Islet precursor cell (in vitro differentiated cells): ENCODE data around the gene DNAJB8.

ENCODE experiments used
- DNase-seq: peaks from one replicate; pipeline ENCODE4 v3.0.0-alpha.2; 2018

Gene DNAJB8

DNA sequence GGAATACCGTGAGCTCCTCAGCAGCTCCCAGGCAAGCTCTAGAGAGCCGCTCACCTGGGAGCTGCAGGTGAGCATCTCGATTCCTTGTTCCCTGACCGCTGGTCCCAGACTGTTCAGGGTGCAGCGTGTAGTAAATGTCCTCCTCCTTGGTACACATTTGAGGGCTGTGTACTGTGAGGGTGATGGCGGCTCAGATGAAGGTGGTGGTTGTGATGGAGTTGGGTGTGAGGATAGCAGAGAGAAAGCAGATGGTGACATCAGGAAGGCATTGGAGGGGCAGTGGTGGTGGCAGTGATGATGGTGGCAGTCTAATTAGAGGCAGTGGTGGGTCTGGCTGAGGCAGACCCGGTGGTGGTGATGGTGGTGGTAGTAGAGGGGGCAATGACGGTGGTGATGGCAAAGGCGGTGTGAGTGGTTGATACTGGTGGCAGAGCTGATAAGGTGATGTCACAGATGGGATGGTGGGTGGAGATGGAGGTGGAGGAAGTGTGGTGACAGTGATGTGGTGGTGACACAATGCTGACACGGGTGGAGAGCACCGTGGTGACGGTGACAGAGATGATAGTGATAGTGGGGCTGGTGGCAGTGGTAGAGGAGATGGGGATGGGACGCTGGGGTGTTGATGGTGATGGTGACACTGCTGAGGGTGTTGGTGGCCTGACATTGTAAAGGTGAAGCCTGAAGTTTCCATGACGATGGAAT, at the start of gene DNAJB8:
Gene DNAJB8 (minus strand): TSS at position 51 of the 702 bp plus-strand sequence. CDS start 3,645 bp downstream, outside the sequence.
- no peak for DNase-seq

DNA sequence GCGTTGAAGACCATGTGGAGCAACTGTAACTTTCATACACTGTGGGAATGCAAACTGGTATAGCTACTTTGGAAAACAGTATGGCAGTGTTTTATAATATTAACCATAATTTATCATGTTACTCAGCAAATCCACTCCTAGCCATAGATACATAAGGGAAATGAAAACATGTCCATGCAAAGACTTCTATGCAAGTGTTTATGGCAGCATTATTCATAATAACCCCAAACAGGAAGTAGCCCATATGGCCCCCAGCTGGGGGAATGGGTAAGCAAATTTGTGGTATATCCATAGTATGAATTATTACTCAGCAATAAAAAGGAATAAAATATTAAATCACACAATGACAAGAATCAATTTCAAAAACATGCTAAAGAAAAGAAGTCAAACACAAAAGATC, 49.3 kb upstream of the DNAJB8 start:
- DNase-seq: no peak

- no peak for DNase-seq
These were observed 42.2 kb upstream of the DNAJB8 start for GRCh38 chr3:128508852-128509251.

- DNase-seq: peak; percentile 47
These were observed 40.1 kb upstream of the DNAJB8 start for GRCh38 chr3:128506754-128507153.

DNA sequence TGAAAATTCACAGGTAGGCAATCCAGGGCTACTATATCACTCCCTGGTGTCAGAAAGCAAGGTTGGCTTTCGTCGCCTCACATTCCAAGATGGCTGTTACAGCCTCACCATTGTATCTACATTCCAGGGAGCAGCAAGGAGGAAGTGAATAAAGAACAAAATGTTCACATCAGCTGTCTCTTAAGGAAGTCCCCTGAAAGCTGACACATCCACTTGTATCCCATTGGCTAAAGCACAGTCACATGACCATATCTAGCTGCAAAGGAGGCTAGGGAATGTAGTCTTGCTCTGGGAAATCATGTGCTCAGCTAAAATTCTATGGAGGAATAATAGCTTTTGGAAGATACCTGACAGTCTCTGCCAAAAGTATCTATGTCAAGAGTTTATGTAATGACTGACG, 39.1 kb upstream of the DNAJB8 start:
- DNase-seq: no peak

- peak; percentile 94 for DNase-seq
These were observed 38.5 kb upstream of the DNAJB8 start for GRCh38 chr3:128504963-128505730.

DNA sequence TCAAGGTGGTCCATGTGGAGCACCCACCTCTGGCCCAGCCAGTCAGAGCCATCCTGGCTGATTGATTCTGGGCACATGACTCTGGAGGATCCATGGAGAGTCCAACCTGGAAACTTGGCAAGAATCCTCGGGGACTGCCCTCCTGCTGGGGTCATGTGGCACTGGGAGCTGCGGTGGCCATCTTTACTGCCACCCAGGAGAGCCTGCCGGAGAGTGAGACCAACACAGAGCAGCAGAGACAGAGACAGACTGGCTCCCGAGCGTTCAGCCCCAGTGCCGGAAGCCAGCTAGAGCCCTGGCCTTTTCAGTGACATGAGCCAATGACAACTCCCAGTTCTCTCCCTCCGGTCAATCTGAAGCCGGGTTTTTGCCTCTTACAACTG, 37.8 kb upstream of the DNAJB8 start:
- DNase-seq: peak; percentile 39

GRCh38 chr3:128503751-128504532, 37.3 kb upstream of the DNAJB8 start:
- DNase-seq: no peak

DNA sequence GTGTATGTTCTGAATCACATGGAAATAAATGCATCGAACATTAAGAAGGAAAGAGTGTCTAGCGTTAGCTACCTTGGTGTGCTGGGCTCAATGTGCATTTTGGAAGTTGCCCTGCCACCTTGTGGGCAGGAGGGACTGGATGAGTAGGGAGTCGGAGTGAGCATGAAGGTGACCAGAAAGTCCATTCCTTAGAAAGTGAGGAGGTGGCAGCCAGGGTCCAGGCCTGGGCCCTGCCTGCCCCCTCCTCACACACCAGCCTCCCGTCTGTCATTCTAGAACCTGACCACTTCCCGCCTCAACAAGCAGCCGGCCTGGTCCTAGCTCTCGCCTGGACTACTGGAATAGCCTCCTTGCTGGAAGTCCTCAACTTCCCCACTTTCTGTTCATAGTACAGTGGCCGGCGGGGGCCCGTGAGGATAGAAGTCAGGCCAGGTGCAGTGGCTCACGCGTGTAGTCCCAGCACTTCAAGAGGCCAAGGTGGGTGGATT, 36.5 kb upstream of the DNAJB8 start:
- peak; percentile 59 for DNase-seq

DNA sequence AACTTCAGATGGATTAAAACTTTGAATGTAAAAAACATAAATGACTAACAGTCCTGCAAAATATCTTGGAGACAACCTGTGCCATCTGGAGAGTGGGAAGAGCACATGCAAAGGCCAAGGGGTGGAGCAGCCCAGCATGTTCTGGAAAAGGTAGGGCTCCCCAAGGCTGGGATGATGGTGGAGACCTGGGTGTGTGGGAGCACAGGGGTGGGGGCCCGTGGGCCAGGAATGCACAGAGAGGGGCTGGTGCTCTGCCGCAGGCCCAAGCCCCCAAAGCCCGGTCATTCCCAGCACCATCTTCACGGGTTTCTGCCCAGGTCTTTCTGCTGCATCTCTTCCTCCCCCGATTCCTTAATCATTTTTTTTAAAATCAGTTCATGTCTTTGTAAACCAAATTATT, 36.0 kb upstream of the DNAJB8 start:
- DNase-seq: peak; percentile 23

GRCh38 chr3:128501431-128501830, 34.7 kb upstream of the DNAJB8 start:
- DNase-seq: peak; percentile 65

DNA sequence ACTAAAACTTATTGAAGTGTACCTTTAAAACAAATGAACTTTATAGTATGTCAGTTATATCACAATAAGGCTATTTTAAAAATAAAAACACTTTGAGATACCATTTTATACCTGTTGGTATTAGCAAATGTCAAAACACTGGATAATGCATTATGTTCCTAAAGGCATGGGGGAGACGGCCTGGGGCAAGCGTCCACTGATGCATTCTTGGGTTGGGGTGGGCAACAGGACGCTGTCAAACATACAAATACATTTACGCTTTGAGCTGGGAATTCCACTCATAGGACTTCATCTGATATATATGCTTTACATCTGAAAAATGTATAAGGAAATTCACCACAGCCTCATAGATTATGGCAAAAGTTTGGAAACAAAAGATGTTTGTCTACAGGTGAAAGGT, 33.9 kb upstream of the DNAJB8 start:
- no peak for DNase-seq

GRCh38 chr3:128499724-128500275, 33.1 kb upstream of the DNAJB8 start:
- peak; percentile 32 for DNase-seq

GRCh38 chr3:128498901-128499530, 32.3 kb upstream of the DNAJB8 start:
- peak; percentile 43 for DNase-seq

DNA sequence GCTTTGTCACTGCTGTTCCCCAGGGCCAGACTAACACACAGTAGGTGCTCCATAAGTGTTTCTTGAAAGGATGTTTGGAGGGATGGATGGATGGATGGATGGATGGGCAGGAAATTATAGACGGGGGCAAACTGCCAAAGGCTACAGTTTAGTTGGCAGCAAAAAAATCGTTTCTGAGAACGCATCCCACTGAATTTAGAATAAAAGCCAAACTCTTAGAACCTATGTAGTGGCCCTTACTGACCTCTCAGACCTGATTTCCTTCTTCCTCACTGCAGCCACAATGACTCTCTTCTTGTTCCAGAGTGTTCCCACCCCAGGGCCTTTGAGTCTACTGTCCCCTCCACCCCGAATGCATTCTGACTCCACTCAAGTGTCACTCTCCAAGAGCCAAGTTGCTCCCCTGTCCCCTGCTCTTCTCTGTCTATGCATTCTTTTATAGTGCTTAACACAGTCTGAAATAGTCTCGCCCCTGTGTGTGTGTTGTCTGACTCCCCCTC, 31.5 kb upstream of the DNAJB8 start:
- DNase-seq: peak; percentile 23

DNA sequence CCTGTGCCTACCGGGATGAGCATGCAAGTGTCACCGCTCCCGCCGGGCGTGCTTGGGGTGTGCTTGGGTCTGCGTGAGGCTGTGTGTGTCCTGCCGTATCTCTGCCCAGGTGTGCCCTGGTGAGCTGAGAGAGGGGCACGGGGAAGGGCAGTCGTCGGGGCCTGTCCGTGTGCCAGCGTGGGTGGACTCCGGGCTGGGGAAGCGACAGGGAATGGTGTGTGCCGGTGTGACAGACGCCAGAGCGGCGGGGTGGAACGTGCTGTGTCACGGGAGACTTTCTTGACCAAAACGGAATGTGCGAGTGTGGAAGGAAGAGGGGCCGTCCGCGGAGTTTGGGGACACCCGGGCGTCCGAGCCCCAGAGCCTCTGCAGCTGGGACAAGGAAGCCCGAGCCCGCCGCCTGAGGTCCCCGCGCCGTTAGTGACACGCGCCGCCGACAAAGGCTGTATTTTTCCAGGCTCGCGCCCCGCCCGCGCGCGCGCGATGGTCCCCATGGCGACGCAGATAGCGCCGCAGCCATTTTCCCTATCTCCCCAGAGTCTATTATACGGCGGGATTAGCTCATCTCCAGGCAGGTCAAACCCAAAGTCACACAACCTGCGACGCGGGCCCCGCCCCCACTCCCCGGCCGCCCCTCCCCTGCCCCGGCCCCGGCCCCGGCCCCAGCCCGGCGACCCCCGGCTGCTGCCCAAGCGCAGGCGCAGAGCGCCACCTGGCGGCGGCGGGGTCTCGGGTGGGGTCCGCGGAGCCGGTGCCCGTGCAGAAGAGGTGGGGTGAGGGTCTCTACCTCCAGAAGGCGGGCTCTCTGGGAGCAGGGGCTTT, 30.8 kb upstream of the DNAJB8 start:
- peak; percentile 92 for DNase-seq

DNA sequence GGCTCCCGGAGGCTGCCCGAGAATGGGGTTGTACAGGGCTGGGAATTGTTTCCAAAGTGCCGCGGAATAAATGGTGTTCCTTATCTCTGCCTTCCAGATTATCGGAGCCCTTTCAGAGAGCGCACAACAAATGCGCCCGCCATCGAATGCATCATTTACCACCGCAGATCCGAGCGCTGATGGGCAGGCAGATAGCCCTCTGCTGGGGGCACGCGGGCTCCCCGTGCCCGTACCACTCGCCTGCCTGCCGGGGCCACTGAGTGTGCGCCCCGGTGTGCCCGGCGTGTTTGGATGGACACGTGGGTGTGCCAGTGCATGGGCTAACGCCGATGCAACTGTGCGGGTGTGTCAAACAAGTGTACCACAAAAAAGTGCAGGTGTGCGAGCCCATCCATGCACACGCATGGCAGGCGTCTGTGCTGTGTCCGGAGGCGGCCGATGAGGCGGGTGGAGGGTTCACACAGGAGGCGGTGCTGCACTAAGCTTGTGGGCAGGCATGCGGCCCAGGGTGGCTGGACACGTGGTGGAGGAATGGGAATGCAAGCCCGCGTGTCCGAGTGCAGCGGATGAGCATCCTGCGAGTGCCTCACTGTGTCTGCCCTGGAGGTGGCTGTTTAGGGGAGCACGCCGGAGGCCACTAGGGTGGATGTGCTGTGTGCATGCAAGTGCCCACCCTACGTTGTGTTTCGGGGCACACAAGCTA, 30.1 kb upstream of the DNAJB8 start:
- DNase-seq: peak; percentile 72

- DNase-seq: peak; percentile 61
These were observed 29.4 kb upstream of the DNAJB8 start for GRCh38 chr3:128496019-128496601.

DNA sequence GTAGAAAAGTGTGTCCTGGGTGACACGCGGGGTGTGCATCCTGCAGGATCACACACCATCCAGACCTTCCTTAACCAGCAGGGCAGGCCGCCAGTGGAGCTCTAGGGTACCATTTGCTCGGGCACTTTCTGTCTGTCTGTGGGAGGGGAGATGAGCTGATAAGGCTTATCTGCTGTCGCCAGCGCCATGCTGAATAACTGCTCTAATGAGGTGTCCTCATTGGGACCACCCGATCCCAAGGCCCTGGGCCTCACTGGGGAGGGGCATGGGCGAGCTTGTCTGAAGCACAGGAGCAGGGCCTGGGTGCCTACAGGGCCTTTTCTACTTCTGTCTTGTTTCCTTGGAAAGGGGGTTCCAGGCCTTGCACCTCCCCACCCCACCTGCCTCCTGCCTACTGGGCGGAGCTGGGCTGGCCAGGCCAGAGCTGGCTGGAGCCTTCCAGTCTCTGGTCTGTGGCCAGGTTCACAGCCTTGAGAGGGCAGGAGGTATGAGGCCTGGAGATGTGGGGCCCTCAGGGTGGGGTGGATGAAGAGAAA, 28.8 kb upstream of the DNAJB8 start:
- peak; percentile 54 for DNase-seq

DNA sequence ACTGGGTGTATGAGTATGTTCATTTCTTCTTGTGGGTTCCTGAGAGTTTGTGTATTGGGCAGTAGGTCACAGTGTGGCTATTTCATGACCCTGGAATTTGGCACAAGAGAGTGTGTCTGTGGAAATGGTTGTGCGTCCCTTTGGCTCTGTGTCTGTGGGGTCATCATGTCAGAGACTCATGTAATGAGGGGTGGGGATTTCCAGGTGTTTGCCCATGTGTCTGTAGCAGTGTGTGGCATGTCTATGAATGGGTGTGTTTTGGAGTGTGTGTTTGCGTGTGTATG, 27.6 kb upstream of the DNAJB8 start:
- DNase-seq: no peak
